ENCODE results near the gene SLC22A31.

GRCh38 chr16:89232107-89232506, 31.8 kb upstream of the SLC22A31 start:
- TF ChIP-seq CTCF (IDR thresholded peaks at IDR 0.05) (no peak), POLR2A (IDR thresholded peaks at IDR 0.05) (no peak)
